GM23248 (cell line): ENCODE data around the gene DTX3L.

Experiments
- EZH2 ChIP-seq: fragments of 200-600 bp; sonication (generic); IDR thresholded peaks from 2 replicates; pipeline ENCODE4 v1.6.1; 2018; ENCODE audit warnings: antibody characterized with exemption, mild to moderate bottlenecking; ENCODE audit not compliant: insufficient read depth, poor library complexity, severe bottlenecking
- EZH2phosphoT487 ChIP-seq: fragments of 200-600 bp; sonication (generic); IDR thresholded peaks from 2 replicates; pipeline ENCODE4 v1.6.1; 2018; ENCODE audit warnings: antibody characterized with exemption, moderate library complexity, mild to moderate bottlenecking, low read depth; ENCODE audit not compliant: insufficient read depth

DNA sequence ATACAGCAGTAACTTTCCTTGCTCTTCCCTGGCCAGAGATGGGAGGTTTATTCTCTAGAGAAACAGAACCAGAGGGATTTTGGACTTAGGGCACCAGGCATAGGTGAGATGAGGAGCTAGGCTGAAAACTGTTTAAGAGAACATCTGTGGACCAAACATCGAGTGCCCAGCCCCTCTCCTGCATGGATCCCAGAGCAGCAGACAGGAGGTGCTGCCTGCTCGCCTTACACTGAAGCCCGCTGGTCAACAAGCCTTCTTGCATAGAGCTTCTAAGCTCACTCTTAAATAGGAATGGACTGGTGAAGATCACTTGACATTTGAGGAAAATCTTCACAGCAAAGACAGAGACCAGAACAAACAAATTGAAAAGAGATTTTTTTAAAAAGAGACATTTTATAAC lies 54.5 kb downstream of the DTX3L start:
- TF ChIP-seq EZH2: no peak
- no peak for TF ChIP-seq EZH2phosphoT487
